HepG2 (cell line): ENCODE results near the gene WWP2. TPM values are rescaled to one million over a fixed set of nuclear protein-coding genes. Genes with fewer than 3 reads are reported as not detected.

ENCODE experiments used
- GPN1 ChIP-seq: sonication (generic); formaldehyde crosslinking; IDR thresholded peaks from 2 replicates; pipeline ENCODE4 v1.5.1; 2020; ENCODE audit warnings: missing genetic modification reagents, borderline replicate concordance
- HOXA3 ChIP-seq: sonication (generic); formaldehyde crosslinking; IDR thresholded peaks from 2 replicates; pipeline ENCODE4 v1.5.0; 2020; ENCODE audit warnings: missing genetic modification reagents
- NFE2 ChIP-seq: sonication (generic); formaldehyde crosslinking; IDR thresholded peaks from 2 replicates; pipeline ENCODE4 v1.4.0; 2020; ENCODE audit warnings: missing genetic modification reagents
- PAX8 ChIP-seq: sonication (generic); formaldehyde crosslinking; IDR thresholded peaks from 2 replicates; pipeline ENCODE4 v1.8.0; 2022; ENCODE audit warnings: mild to moderate bottlenecking, missing genetic modification reagents, borderline replicate concordance
- RAD51 ChIP-seq: fragments of 450-650 bp; IDR thresholded peaks from 2 replicates; pipeline ENCODE4 v1.6.1; 2016; ENCODE audit warnings: borderline replicate concordance
- SALL1 ChIP-seq: sonication (generic); formaldehyde crosslinking; IDR thresholded peaks from 2 replicates; pipeline ENCODE4 v1.8.0; 2022; ENCODE audit warnings: mild to moderate bottlenecking, missing genetic modification reagents
- SOX6 ChIP-seq, 2 experiments: fragments of 450-650 bp in 1 of 2; sonication (generic) in 1 of 2; formaldehyde crosslinking in 1 of 2; IDR thresholded peaks; 2 replicates each; pipeline versions ENCODE4 v1.4.0 to v1.6.1; 2017 to 2020; ENCODE audit warnings: antibody characterized with exemption in 1 of 2, mild to moderate bottlenecking in 1 of 2, missing genetic modification reagents in 1 of 2
- SP1 ChIP-seq, 2 experiments: fragments of 450-650 bp in 1 of 2; sonication (generic) in 1 of 2; formaldehyde crosslinking in 1 of 2; IDR thresholded peaks; 2 replicates each; pipeline versions ENCODE4 v1.4.0 to v1.6.1; 2016 to 2020; ENCODE audit warnings: missing genetic modification reagents in 1 of 2
- ZMAT3 ChIP-seq: sonication (generic); formaldehyde crosslinking; conservative IDR thresholded peaks from 2 replicates; pipeline ENCODE4 v1.7.0; 2021; ENCODE audit warnings: missing genetic modification reagents
- ZNF282 ChIP-seq: fragments of 450-650 bp; IDR thresholded peaks from 2 replicates; pipeline ENCODE4 v1.6.1; 2018; ENCODE audit not compliant: partially characterized antibody
- ZNF33A ChIP-seq: sonication (generic); formaldehyde crosslinking; IDR thresholded peaks from 2 replicates; pipeline ENCODE4 v1.5.1; 2020; ENCODE audit warnings: missing genetic modification reagents, mild to moderate bottlenecking, moderate library complexity, borderline replicate concordance
- ZNF354B ChIP-seq: sonication (generic); formaldehyde crosslinking; IDR thresholded peaks from 2 replicates; pipeline ENCODE4 v1.8.0; 2022; ENCODE audit warnings: mild to moderate bottlenecking, missing genetic modification reagents
- ZNF501 ChIP-seq: sonication (generic); formaldehyde crosslinking; IDR thresholded peaks from 2 replicates; pipeline ENCODE4 v1.5.1; 2020; ENCODE audit warnings: mild to moderate bottlenecking, moderate library complexity, missing genetic modification reagents
- ZNF616 ChIP-seq: sonication (generic); formaldehyde crosslinking; IDR thresholded peaks from 2 replicates; pipeline ENCODE4 v1.5.0; 2020; ENCODE audit warnings: low read depth, mild to moderate bottlenecking, missing genetic modification reagents
- ZNF788 ChIP-seq: sonication (generic); formaldehyde crosslinking; IDR thresholded peaks from 2 replicates; pipeline ENCODE4 v1.5.0; 2020; ENCODE audit warnings: mild to moderate bottlenecking, missing genetic modification reagents, borderline replicate concordance
- ZSCAN12 ChIP-seq: sonication (generic); formaldehyde crosslinking; IDR thresholded peaks from 2 replicates; pipeline ENCODE4 v1.9.0; 2021; ENCODE audit warnings: mild to moderate bottlenecking, missing genetic modification reagents
- ZSCAN20 ChIP-seq: sonication (generic); formaldehyde crosslinking; IDR thresholded peaks from 2 replicates; pipeline ENCODE4 v1.4.0; 2020; ENCODE audit warnings: missing genetic modification reagents, mild to moderate bottlenecking, borderline replicate concordance
- polyA plus RNA-seq, 8 experiments: library from polyadenylated mRNA; depleted of rRNA in 3 of 8; stranded (reverse) in 7 of 8; unstranded in 1 of 8; fragments of >200 nt; fragmentation: Illumina TruSeq in 4 of 8; extraction: Trizol in 4 of 8; gene quantifications; 2 replicates each; pipeline versions ENCODE4 v1.2.1 to v1.2.3, GENCODE V29; 2011 to 2016; ENCODE audit warnings: low read depth in 4 of 8, missing spikeins in 1 of 8, mixed read lengths in 1 of 8; ENCODE audit not compliant: insufficient read depth in 1 of 8
- total RNA-seq, 5 experiments: library from RNA; depleted of rRNA; stranded (reverse); fragments of >200 nt; fragmentation: Illumina TruSeq; extraction: Trizol; gene quantifications; 2 replicates each; pipeline ENCODE4 v1.2.3, GENCODE V29; 2016; ENCODE audit warnings: low read depth in 1 of 5
- TF ChIP-seq, protein P1 (sequence below), 2 experiments: sonication (generic) in 1 of 2; formaldehyde crosslinking in 1 of 2; IDR thresholded peaks; 2 replicates each; pipeline versions ENCODE4 v1.4.0 to v1.6.1; 2016 to 2020; ENCODE audit warnings: borderline replicate concordance in 1 of 2, low read depth in 1 of 2, mild to moderate bottlenecking in 1 of 2, missing genetic modification reagents in 1 of 2
- TF ChIP-seq, protein P2 (sequence below): sonication (generic); formaldehyde crosslinking; IDR thresholded peaks from 2 replicates; pipeline ENCODE4 v1.5.0; 2020; ENCODE audit warnings: mild to moderate bottlenecking, missing genetic modification reagents
- TF ChIP-seq, protein P3 (sequence below): sonication (generic); formaldehyde crosslinking; IDR thresholded peaks from 2 replicates; pipeline ENCODE4 v1.5.0; 2020; ENCODE audit warnings: missing genetic modification reagents, mild to moderate bottlenecking, borderline replicate concordance
- TF ChIP-seq, protein P4 (sequence below): sonication (generic); formaldehyde crosslinking; IDR thresholded peaks from 2 replicates; pipeline ENCODE4 v1.5.0; 2020; ENCODE audit warnings: missing genetic modification reagents

WWP2 gene
- total and polyA plus RNA-seq, 2 of the 13 experiments (the other 11 are each of a cell fraction or from before 2014, with no cell fraction given) = 11.4 to 28.2 TPM

DNA sequence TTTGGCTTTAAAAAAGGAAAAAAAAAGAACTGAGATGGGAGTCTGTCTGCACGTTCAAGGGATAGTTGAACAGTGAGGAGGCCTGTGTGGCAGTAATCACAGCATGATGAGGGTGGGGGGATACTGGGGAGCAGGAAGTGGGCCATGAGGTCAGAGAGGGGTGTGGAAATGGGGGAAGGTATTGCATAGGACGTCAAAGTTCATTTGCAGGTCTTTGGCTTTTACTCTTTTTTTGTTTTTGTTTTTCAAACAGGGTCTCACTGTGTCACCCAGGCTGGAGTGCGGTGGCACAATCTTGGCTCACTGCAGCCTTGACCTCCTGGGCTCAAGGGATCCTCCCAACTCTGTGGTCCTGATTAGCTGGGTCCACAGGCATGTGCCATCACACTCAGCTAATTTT lies 19.0 kb downstream of the WWP2 start (continued):
- TF ChIP-seq, protein P1, sequence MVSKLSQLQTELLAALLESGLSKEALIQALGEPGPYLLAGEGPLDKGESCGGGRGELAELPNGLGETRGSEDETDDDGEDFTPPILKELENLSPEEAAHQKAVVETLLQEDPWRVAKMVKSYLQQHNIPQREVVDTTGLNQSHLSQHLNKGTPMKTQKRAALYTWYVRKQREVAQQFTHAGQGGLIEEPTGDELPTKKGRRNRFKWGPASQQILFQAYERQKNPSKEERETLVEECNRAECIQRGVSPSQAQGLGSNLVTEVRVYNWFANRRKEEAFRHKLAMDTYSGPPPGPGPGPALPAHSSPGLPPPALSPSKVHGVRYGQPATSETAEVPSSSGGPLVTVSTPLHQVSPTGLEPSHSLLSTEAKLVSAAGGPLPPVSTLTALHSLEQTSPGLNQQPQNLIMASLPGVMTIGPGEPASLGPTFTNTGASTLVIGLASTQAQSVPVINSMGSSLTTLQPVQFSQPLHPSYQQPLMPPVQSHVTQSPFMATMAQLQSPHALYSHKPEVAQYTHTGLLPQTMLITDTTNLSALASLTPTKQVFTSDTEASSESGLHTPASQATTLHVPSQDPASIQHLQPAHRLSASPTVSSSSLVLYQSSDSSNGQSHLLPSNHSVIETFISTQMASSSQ (IDR thresholded peaks at IDR 0.05; ENCODE audit: low read depth) = no peak
- TF ChIP-seq, protein P1 (CRISPR knock-in tag; IDR thresholded peaks at IDR 0.05; ENCODE audit: borderline replicate concordance) = no peak
- no peak for TF ChIP-seq ZNF788 (CRISPR knock-in tag)
- TF ChIP-seq ZNF282 = no peak
- TF ChIP-seq, protein P2, sequence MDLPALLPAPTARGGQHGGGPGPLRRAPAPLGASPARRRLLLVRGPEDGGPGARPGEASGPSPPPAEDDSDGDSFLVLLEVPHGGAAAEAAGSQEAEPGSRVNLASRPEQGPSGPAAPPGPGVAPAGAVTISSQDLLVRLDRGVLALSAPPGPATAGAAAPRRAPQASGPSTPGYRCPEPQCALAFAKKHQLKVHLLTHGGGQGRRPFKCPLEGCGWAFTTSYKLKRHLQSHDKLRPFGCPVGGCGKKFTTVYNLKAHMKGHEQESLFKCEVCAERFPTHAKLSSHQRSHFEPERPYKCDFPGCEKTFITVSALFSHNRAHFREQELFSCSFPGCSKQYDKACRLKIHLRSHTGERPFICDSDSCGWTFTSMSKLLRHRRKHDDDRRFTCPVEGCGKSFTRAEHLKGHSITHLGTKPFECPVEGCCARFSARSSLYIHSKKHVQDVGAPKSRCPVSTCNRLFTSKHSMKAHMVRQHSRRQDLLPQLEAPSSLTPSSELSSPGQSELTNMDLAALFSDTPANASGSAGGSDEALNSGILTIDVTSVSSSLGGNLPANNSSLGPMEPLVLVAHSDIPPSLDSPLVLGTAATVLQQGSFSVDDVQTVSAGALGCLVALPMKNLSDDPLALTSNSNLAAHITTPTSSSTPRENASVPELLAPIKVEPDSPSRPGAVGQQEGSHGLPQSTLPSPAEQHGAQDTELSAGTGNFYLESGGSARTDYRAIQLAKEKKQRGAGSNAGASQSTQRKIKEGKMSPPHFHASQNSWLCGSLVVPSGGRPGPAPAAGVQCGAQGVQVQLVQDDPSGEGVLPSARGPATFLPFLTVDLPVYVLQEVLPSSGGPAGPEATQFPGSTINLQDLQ = no peak
- TF ChIP-seq ZMAT3 (CRISPR knock-in tag) = no peak
- TF ChIP-seq SOX6 (IDR thresholded peaks at IDR 0.05) = no peak
- 0 out of 2 replicates have a peak, but pooled peaks have one; percentile 16 for TF ChIP-seq SOX6 (CRISPR knock-in tag; IDR thresholded peaks at IDR 0.05)
- no peak for TF ChIP-seq NFE2 (CRISPR knock-in tag)
- TF ChIP-seq PAX8 (CRISPR knock-in tag) = no peak
- TF ChIP-seq, protein P3, sequence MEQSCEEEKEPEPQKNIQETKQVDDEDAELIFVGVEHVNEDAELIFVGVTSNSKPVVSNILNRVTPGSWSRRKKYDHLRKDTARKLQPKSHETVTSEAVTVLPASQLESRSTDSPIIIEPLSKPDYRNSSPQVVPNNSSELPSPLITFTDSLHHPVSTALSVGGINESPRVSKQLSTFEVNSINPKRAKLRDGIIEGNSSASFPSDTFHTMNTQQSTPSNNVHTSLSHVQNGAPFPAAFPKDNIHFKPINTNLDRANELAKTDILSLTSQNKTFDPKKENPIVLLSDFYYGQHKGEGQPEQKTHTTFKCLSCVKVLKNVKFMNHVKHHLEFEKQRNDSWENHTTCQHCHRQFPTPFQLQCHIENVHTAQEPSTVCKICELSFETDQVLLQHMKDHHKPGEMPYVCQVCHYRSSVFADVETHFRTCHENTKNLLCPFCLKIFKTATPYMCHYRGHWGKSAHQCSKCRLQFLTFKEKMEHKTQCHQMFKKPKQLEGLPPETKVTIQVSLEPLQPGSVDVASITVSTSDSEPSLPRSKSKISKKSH (CRISPR knock-in tag) = no peak
- no peak; the same call in 1 of the 2 replicates for TF ChIP-seq HOXA3 (CRISPR knock-in tag)
- no peak for TF ChIP-seq ZNF354B (CRISPR knock-in tag)
- TF ChIP-seq ZSCAN20 (CRISPR knock-in tag) = no peak
- TF ChIP-seq, protein P4, sequence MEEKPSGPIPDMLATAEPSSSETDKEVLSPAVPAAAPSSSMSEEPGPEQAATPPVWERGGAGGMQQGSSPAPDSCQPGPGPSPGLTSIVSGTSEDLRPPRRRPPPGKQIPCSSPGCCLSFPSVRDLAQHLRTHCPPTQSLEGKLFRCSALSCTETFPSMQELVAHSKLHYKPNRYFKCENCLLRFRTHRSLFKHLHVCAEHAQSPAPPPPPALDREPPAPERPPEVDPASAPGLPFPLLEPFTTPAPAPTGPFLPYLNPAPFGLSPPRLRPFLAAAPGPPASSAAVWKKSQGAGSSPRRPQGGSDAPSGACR (CRISPR knock-in tag) = no peak
- no peak for TF ChIP-seq ZNF33A
- no peak for TF ChIP-seq SP1 (IDR thresholded peaks at IDR 0.05)
- TF ChIP-seq SP1 (CRISPR knock-in tag; IDR thresholded peaks at IDR 0.05) = no peak
- TF ChIP-seq SALL1 (CRISPR knock-in tag) = peak; percentile 50; the same call in 1 of the 2 replicates
- no peak for TF ChIP-seq GPN1 (CRISPR knock-in tag)
- TF ChIP-seq ZNF501 (CRISPR knock-in tag) = no peak
- TF ChIP-seq RAD51 = no peak
- TF ChIP-seq ZSCAN12 = no peak
- no peak for TF ChIP-seq ZNF616
